ENCODE measurements around the gene TMIGD3.

Gene TMIGD3

GRCh38 chr1:111448482-111448917 is 54.9 kb downstream of the TMIGD3 start:
- peak in 1 of 2 donors; percentile 4 for DNase-seq (ENCODE audit: low read depth in 1 of 2, low spot score in 1 of 2)

- no peak for DNase-seq (ENCODE audit: low read depth in 1 of 2, low spot score in 1 of 2)
Observed at GRCh38 chr1:111446967-111447892, 56.2 kb downstream of the TMIGD3 start.

GRCh38 chr1:111446546-111446945 is 56.9 kb downstream of the TMIGD3 start:
- DNase-seq (ENCODE audit: low read depth in 1 of 2, low spot score in 1 of 2), result no peak

GRCh38 chr1:111444031-111444430 is 59.4 kb downstream of the TMIGD3 start:
- DNase-seq (ENCODE audit: low read depth in 1 of 2, low spot score in 1 of 2), result no peak

GRCh38 chr1:111442457-111442856 is 61.0 kb downstream of the TMIGD3 start:
- no peak for DNase-seq (ENCODE audit: low read depth in 1 of 2, low spot score in 1 of 2)

- peak; percentile 38 to 56 for DNase-seq (ENCODE audit: low read depth in 1 of 2, low spot score in 1 of 2)
Observed at GRCh38 chr1:111441573-111442192, 61.8 kb downstream of the TMIGD3 start.

- no peak for DNase-seq (ENCODE audit: low read depth in 1 of 2, low spot score in 1 of 2)
Observed at GRCh38 chr1:111439461-111440351, 63.7 kb downstream of the TMIGD3 start.

- no peak for DNase-seq (ENCODE audit: low read depth in 1 of 2, low spot score in 1 of 2)
Observed at GRCh38 chr1:111436726-111437125, 66.7 kb downstream of the TMIGD3 start.

Measured in activated T-helper 1 cell treated with anti-CD3 and anti-CD28 coated beads, Interleukin-2, amount 50 U/mL, for 16 hours (primary cell).